Measurements from ENCODE around the gene MBOAT1.

- TF ChIP-seq, protein P1, sequence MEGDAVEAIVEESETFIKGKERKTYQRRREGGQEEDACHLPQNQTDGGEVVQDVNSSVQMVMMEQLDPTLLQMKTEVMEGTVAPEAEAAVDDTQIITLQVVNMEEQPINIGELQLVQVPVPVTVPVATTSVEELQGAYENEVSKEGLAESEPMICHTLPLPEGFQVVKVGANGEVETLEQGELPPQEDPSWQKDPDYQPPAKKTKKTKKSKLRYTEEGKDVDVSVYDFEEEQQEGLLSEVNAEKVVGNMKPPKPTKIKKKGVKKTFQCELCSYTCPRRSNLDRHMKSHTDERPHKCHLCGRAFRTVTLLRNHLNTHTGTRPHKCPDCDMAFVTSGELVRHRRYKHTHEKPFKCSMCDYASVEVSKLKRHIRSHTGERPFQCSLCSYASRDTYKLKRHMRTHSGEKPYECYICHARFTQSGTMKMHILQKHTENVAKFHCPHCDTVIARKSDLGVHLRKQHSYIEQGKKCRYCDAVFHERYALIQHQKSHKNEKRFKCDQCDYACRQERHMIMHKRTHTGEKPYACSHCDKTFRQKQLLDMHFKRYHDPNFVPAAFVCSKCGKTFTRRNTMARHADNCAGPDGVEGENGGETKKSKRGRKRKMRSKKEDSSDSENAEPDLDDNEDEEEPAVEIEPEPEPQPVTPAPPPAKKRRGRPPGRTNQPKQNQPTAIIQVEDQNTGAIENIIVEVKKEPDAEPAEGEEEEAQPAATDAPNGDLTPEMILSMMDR (IDR thresholded peaks at IDR 0.05; ENCODE audit: insufficient read depth, low read length) = no peak
- TF ChIP-seq, protein P2, sequence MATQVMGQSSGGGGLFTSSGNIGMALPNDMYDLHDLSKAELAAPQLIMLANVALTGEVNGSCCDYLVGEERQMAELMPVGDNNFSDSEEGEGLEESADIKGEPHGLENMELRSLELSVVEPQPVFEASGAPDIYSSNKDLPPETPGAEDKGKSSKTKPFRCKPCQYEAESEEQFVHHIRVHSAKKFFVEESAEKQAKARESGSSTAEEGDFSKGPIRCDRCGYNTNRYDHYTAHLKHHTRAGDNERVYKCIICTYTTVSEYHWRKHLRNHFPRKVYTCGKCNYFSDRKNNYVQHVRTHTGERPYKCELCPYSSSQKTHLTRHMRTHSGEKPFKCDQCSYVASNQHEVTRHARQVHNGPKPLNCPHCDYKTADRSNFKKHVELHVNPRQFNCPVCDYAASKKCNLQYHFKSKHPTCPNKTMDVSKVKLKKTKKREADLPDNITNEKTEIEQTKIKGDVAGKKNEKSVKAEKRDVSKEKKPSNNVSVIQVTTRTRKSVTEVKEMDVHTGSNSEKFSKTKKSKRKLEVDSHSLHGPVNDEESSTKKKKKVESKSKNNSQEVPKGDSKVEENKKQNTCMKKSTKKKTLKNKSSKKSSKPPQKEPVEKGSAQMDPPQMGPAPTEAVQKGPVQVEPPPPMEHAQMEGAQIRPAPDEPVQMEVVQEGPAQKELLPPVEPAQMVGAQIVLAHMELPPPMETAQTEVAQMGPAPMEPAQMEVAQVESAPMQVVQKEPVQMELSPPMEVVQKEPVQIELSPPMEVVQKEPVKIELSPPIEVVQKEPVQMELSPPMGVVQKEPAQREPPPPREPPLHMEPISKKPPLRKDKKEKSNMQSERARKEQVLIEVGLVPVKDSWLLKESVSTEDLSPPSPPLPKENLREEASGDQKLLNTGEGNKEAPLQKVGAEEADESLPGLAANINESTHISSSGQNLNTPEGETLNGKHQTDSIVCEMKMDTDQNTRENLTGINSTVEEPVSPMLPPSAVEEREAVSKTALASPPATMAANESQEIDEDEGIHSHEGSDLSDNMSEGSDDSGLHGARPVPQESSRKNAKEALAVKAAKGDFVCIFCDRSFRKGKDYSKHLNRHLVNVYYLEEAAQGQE (IDR thresholded peaks at IDR 0.05; ENCODE audit: insufficient replicate concordance, low read depth) = no peak
- TF ChIP-seq POLR2AphosphoS5 (IDR thresholded peaks at IDR 0.05; ENCODE audit: low read depth) = no peak
- TF ChIP-seq GABPA (IDR thresholded peaks at IDR 0.05; ENCODE audit: low read depth) = no peak
- TF ChIP-seq SPI1 (IDR thresholded peaks at IDR 0.05; ENCODE audit: borderline replicate concordance, low read depth) = no peak
Measured at GRCh38 chr6:20147469-20147868, 64.8 kb downstream of the MBOAT1 start.

Data from HL-60 (cell line).